Nucleus accumbens (tissue), 56 donors: ENCODE results near the gene BPGM.
"Not testable (repeated sequence)": the region's sequence is repeated elsewhere in the genome, so short reads cannot be mapped to it uniquely, and the experiment has no call there.

Source experiments
- DNase-seq, 56 donors: peaks; one replicate each; lab custom pipeline; 2025; lab: John Stamatoyannopoulos, UW

The BPGM gene

DNA sequence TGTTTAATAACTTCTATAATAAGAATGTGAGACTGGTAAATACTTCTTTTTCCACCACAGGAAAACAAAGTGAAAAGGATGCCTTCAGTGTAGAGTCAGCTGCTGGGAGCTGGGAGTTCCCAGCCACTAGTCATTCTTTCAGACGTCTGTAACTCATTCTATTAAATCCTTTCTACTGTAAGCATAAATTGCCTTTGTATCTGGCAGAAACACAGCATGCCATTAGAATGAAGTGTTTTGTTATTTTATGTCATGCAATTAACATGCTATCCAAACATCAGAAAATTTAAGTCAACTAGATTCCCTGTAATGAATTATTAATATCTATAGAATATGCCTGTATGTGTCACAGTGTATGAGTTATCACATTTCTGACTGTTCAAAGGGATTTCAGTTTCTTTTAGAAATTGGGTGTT, 14.3 kb downstream of the BPGM start:
- DNase-seq = no peak

DNA sequence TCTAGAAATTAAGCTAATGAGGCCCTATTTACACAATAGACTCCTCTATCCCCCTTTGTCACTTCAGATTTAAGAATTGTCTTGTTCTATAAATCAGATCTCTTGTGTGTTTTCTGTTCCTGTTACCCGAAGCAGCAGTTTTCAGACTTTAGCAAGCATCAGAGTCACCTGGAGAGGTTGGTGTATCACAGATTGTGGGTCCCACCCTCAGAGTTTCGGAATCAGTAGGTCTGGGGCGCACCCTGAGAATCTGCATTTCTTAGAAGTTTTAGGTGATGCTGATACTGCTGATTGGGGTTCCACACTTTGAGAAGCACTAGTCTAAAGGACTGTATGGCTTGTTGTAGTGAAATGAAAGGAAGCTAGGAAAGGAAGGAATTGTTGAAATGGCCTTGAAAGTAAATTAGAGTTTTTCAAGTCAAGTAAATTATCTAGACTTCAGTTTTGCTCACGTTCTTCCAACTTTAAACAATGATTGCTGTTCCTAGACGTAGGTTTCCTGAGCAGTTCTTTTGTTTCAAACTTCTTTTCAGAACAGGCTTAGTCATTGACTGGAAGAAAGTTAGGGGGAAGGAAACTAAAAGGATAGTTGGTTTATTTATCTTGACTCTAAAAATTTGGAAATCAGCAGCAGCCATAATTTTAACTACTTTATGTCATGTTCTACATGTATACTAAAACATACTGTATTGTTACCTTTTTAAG, 15.7 kb downstream of the BPGM start:
- DNase-seq = no peak

DNA sequence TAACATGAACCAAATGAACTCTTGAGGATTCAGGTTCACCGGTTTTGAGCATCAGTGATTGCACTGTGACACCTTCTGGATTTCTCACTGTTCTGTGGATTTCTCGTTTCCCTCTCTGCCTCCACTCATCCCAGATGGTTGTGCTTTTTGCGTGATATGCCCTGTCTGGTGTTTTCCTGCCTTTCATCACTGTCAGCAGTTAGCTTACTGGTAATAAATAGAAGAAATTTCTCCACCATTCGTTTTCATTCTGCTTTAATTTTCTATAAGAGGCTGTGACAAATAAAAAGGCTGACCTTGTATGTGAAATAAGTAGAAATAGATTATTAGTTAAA, 16.2 kb downstream of the BPGM start:
- no peak for DNase-seq

DNA sequence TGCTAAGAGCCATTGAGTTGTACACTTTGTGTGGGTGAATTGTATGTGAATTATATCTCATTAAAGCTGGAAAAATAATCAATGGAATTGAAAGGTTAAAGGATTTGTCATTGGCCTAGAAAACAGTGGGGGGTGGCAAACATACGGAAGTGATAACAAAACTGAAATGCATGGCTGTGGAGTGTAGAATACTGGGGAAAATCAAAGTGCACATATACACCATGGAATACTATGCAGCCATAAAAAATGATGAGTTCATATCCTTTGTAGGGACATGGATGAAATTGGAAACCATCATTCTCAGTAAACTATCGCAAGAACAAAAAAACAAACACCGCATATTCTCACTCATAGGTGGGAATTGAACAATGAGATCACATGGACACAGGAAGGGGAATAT, 18.4 kb downstream of the BPGM start:
- DNase-seq = not testable (repeated sequence)

DNA sequence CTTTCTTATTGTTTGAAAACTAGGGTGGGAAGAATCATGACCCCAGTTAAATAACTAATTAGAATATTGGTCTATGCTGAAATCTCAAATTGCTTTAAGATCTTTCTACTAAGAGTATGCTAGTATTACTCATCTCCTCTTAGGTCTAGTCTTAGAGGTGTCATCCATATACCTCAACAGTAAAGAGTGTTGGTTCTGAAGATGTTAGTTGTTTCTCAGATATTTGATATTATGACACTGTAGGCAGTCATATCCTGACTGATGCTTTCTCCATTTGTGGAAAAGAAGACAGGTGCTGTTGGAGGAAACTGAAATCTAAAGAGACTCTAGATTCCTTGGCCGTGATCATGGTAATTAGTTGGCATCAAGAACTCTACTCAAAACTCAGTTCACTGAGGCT, 21.2 kb downstream of the BPGM start:
- DNase-seq = no peak

DNA sequence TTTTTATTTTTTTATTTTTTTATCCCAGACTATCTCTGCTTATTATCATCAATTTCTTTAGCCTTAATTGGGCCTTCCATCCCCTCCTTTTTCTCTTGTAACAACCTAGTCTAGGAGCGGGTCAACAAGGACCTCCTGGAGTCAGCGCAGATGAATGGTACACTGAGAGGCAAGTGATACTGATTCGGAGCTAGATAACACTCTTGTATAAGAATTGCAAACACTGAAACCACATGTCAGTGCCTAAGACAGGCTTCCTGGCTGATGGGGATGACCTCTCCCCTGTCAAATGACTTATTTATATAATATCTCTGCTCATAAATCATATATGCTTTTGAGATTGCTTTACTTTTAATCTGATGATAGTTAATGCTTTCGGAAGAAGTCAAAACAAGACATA, 22.7 kb downstream of the BPGM start:
- DNase-seq = no peak

DNA sequence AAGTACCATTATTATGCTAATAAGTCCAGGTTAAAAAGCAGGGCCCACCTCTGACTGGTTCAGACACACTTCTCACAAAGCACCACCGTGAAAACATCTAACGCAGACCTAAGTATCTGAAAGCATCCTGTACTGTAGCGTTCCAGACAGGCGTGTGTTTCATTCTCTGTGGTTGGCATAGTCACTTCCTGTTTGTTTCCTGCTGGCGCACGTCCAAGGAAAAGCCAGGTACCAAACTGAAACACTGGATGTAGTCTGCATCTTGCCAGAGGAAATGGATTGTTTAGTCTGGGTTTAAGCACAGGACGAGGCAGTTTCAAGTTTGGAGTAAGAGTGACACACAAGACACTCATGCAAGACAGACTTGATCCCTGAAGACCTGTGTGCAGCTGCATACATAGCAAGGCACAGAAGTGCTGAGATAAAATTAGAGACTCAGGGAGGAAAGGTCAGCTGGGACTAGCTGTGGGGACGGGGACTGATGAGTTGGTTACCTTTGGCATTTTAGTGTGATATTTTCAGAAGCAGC, 23.3 kb downstream of the BPGM start:
- peak in 1 of 56 donors; percentile 8 for DNase-seq

DNA sequence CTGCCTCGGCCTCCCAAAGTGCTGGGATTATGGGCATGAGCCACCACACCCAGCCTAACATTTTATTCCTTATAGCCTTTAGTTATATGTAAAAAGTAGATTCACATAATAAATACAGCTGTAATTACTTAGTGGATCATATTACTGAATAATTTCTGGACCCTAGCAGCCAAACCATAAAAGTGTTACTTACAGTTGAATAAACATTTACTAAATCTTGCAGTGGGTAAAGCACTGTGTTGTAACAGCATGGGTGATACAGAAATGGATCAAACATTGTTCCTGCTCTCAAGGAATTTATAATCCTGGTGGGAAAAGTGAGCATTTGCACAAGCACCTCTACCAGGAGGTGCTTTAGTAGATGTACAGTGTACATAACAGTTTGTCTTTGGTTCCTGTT, 25.0 kb downstream of the BPGM start:
- DNase-seq = no peak

DNA sequence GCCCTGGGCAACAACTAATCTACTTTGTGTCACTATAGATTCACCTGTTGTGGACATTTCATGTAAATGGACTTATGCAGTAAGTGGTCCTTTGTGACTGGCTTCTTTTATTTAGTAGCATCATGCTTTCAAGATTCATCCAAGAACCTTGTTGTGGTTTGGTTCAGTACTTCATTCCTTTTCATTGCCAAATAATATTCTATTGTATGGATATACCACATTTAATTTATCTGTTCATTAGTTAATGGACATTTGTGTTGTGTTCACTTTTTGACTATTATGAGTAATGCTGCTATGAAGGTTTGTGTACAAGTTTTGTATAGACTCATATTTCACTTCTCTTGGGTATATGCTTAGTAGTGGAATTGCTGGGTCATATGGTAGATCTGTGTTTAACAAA, 27.8 kb downstream of the BPGM start:
- DNase-seq = no peak

DNA sequence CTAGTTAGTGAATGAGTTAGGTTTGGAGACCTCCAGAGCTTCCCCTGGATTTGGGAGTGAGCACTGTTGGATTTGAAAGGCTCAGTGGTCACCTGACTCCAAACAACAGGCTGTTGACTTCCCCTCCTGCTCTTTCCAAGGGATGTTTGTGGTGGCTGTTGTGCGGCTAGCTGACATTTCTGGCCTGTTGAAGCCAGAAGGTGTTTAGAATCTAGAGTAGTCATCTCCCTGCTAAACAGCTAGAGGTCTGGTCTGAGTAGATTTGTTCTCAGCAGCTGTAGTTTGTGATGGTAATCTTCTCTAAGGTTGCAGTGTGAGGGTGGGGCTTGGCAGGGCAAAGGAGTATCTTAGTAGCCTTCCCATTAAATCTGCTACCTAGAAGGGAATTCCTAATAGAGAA, 30.1 kb downstream of the BPGM start:
- no peak for DNase-seq

DNA sequence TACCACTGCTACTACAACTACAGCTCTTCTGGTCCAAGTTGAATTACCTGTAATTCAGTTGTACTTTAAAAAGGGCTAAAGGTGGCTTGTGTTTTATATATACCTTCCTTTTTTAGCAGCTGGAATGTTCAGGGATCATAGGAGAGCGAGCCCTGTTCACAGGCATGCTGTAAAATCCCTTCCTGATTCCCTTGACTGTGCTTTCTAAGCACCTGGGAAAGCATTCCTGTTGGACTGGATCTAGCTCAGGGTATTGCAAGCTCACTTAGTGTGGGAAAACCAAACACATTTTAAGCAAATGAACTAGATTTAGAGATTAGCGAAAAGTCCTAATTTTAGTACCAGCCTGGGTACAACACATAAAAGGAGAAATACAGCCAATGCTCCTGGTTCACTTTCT, 31.5 kb downstream of the BPGM start:
- DNase-seq = no peak

DNA sequence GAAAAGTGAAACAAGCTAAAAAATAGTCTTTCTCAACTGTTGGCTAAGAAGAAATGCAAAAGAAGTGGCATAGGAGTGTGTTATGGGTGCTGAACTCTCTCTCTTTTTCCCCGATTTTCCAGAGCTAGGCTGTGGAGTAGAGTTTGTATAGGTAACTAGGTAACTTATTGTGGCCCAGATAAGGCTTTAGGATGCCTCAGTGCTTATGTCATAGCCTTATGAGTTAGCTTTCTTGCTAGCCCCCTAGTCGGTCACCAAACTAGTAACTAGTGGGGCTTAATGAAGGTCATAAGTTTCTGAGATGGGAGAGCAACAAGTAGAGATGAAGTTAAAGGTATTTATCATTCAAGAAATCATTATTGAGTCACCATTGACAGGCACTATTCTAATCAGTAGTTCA, 32.4 kb downstream of the BPGM start:
- no peak for DNase-seq

DNA sequence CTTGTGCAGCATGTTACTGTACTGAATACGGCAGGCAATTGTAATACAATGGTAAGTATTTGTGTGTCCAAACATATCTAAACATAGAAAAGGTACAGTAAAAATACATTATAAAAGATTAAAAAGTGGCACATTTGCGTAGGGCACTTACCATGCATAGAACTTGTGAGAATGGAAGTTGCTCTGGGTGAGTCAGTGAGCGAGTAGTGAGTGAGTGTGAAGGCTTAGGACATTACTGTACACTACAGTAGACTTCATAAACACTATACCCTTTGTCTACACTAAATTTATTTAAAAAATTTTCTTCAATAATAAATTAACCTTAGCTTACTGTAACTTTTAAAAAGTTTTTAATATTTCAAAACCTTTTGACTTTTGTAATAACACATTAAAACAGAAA, 37.5 kb downstream of the BPGM start:
- DNase-seq = no peak

DNA sequence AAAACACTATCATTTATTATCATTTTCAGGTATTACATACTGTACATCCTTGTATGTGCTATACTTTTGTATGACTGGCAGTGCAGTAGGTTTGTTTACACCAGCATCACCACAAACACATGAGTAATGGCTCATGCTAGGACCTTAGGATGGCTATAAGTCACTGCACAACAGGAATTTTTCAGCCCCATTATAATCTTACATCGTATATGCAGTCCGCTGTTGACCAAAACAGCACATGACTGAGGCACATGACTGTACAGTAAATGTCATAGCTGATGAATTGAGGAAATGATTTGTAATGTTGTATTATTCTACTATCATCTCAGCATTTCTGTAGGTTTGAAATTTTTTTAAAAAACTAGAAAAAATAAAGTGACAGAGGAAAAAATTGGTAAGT, 38.6 kb downstream of the BPGM start:
- no peak for DNase-seq

DNA sequence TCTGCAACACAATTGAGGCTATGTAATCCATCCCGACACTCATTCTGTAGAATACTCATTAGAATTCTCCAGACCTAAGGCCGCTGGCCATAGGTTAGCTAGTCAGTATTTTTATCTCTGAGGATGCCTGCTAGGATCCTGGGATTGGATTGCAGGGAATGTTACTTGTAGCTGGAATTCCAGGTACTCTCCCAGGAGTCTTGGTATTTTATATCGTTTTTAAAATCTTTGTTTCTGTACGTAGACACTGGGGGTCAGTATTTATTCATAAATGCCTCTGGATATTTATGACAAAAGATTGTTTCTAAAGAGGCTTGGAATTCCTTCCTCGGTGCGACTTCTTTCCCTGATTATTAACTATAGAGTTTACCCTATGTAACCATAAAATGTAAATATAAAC, 40.1 kb downstream of the BPGM start:
- no peak for DNase-seq

DNA sequence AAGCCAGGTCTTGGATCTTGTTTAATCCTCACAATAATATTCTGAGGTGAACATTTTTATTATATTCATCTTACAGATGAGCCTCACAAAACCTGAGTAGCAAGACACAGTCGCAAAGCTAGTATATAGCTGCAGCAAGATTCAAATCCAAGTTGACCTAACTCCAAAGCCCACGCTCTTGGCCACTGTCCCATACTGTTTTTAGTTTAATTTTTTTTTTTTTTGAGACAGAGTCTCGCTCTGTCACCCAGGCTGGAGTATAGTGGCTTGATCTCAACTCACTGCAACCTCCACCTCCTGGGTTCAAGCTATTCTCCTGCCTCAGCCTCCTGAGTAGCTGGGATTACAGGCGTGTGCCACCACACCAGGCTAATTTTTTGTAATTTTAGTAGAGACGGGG, 42.9 kb downstream of the BPGM start:
- DNase-seq = not testable (repeated sequence)

DNA sequence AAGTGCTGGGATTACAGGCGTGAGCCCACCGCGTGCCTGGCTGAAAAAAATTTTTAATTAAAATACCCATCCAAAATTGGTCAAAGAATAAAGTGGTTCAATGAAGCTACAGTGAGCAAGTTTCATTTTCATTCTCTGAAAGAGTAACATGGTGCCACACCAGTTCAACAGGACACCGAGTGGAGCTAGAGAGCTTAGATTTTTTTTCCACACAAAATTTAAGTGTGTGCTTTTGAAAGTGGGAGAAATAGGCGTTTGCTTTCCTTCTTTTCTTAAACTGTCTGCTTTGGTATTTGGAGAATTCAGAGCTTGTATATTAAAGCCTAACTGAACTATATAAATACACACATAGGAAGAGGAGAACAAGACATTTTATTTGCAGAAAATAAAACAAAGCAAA, 43.4 kb downstream of the BPGM start:
- peak in 15 of 56 donors; percentile 1 to 40 (median 9) for DNase-seq

DNA sequence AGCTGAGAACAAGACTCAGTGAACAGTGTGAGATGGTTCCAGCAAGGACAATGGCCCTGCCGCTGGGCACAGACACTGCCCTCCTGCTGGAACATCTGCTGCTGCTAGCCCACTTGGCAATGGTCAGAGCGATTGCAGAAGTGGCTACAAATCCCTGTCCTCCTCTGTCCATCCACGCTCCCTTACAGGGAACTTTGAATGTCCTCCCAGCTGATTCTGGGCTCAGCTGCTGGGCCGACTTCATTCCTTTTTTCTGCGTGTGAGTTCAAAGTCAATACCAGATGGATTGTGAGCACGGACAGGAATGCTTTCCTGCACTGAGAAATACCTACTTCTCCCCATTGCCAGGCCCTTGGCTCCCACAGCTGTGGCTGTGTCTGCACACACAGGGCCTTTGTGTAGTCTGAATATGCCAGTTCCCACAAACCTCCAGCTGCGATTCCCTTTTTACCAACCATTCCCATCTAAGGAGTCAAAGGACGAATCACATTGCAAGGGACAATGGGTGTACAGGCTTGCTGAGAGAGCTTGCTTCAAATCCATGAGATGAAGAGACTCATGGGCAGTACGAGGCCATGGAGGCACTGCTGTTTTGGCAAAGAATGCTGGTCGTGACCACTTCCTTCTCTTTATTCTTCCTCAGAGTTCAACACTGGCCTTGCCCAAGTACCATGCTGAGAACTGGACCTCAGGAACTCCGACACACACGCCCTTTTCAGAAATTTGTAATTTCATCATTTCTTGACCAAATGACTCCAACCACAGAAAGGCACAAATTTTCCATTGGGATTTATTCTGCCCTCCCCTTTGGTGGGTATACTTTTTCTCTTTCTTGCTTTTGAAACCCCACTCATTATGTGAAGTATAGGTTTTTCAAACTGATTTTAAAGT, 44.2 kb downstream of the BPGM start:
- DNase-seq = peak in 55 of 56 donors; percentile 17 to 90 (median 70)

DNA sequence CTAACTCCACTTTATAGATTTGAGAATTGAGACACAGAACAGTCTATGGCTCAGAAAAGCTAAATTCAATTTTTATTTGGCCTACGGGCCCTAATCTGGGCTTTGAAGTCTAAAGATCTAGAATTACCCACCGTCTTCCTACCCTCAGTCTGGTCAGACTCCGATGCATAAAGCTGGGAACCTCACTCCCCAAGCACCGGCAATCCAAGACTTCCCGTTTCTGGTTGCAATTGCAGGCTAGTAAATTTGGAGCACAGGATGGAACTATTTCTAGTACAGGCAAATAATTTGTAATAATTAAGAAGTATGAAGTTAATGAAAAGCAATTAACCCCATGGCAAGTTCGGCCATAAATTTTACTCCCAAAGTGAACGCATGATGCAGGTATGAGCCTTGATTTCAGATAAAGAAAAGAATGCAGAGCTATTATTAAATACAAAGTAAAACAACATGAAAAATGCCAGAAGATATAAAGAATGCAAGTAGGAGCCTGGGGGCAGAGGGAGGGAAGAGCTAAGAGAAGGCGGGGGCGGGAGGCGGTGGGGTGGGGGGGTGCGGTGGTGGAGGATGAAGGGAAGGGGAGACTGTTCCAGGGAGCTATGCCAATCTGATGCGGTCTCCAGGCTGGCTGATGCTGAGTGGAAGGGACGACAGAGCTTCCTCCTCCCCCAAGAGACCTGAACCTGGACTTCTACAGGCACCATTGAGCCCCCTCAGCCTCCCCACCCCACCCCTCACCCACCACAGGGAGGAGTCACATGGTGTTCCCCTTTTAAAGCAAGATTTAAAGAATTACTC, 45.1 kb downstream of the BPGM start:
- no peak for DNase-seq

DNA sequence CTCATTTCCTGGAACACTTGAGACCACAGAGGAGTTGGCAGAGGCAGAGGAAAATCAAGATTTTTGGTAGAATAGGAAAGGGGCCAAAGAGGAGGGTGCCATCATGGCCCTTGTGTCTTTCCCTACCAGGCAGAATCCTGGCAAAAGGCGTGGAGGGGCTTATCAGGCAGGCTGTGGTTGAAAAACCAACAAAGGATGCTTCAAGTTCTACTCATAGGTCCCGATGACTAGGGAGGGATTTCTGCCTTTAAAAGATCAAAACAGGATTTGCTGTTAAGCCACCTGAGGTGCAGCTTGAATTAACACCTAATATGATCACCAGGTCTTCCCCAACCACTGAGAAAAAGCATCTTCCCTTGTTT, 45.7 kb downstream of the BPGM start:
- DNase-seq = no peak

DNA sequence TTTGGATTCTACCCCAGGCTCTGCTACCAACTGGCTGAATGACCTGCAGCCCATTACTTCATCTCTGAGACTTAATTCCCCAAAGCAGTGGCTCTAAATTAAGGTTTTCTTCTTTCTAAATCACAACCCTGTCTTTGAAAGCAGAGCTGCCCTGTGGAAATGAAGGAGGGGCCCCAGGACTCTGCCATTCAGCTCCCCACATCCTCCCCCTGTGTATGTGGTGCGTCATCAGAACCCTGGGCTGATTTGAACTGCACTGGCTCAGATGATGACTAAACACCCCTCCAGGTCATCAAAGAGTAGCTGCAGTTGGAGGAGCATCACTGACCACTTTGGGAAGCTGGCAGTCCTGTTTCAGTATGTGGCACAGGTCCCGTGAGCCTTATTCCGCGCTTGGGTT, 46.6 kb downstream of the BPGM start:
- DNase-seq = no peak
